HepG2 (cell line): ENCODE results near the gene NUTM2A.
"Not testable (repeated sequence)": the region's sequence is repeated elsewhere in the genome, so short reads cannot be mapped to it uniquely, and the experiment has no call there.

ENCODE experiments used
- CREB1 ChIP-seq, 2 experiments: fragments of 450-650 bp in 1 of 2; IDR thresholded peaks; 2 replicates each; pipeline ENCODE4 v1.6.1; 2016 to 2017; ENCODE audit warnings: control low read depth in 1 of 2, mild to moderate bottlenecking in 1 of 2, missing compliant biosample characterization in 1 of 2, missing genetic modification characterization in 1 of 2
- CTCF ChIP-seq: sonication (generic); formaldehyde crosslinking; IDR thresholded peaks from 2 replicates; pipeline ENCODE4 v1.5.0; 2020; ENCODE audit warnings: mild to moderate bottlenecking, missing genetic modification reagents, moderate library complexity
- DNMT1 ChIP-seq: sonication (generic); formaldehyde crosslinking; IDR thresholded peaks from 2 replicates; pipeline ENCODE4 v1.5.1; 2020; ENCODE audit warnings: mild to moderate bottlenecking, missing genetic modification reagents
- GTF2F1 ChIP-seq: fragments of 150-350 bp; IDR thresholded peaks from 2 replicates; pipeline ENCODE4 v1.6.1; 2014; ENCODE audit warnings: low read length
- KLF16 ChIP-seq, 2 experiments: sonication (generic) in 1 of 2; formaldehyde crosslinking in 1 of 2; IDR thresholded peaks; 2 replicates each; pipeline versions ENCODE4 v1.6.1 to v1.8.0; 2016 to 2023; ENCODE audit warnings: missing genetic modification reagents in 2 of 2, missing compliant biosample characterization in 1 of 2
- POLR2A ChIP-seq, 2 experiments: IDR thresholded peaks; 2 replicates each; pipeline ENCODE4 v1.6.1; 2011; ENCODE audit warnings: low read depth in 2 of 2, low read length in 2 of 2, mild to moderate bottlenecking in 1 of 2, moderate library complexity in 1 of 2; ENCODE audit not compliant: insufficient read depth in 1 of 2
- REPIN1 ChIP-seq: sonication (generic); formaldehyde crosslinking; IDR thresholded peaks from 2 replicates; pipeline ENCODE4 v1.8.0; 2022; ENCODE audit warnings: missing genetic modification reagents, low read depth, mild to moderate bottlenecking, borderline replicate concordance
- ZSCAN5A ChIP-seq: sonication (generic); formaldehyde crosslinking; IDR thresholded peaks from 2 replicates; pipeline ENCODE4 v1.8.0; 2022; ENCODE audit warnings: mild to moderate bottlenecking, missing genetic modification reagents, borderline replicate concordance
- TF ChIP-seq, protein P1 (sequence below), 2 experiments: IDR thresholded peaks; 2 replicates each; pipeline ENCODE4 v1.6.1; 2011 to 2012; ENCODE audit warnings: low read length in 2 of 2, borderline replicate concordance in 1 of 2, low read depth in 1 of 2, mild to moderate bottlenecking in 1 of 2, moderate library complexity in 1 of 2
- TF ChIP-seq, protein P2 (sequence below): sonication (generic); formaldehyde crosslinking; IDR thresholded peaks from 2 replicates; pipeline ENCODE4 v1.4.0; 2020; ENCODE audit warnings: missing genetic modification reagents

DNA sequence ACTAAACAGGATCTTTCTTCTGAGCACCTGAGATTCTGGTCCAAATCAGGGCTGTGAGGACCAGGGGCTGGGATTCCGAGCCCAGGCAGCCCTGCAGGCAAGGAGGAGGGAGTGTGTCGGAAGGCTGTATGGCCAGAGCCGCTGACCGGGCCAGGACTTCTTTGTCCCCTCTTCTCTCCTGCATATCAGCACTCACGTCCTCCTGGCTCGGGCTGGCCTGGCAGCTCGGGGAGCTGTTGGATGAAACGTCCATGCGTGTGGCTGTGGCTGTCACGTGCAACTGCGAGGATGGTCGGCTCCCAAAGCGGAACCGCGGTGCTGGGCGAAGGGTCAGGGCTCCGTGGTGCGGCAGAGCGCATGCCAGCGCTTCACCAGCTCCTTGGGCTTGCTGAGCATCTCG lies 11.4 kb upstream of the NUTM2A start:
- TF ChIP-seq REPIN1 (CRISPR knock-in tag); DNMT1 (CRISPR knock-in tag); POLR2A (IDR thresholded peaks at IDR 0.05; ENCODE audit: insufficient read depth in 1 of 2, low read depth in 2 of 2, low read length in 2 of 2); ZSCAN5A (CRISPR knock-in tag); CTCF (CRISPR knock-in tag); KLF16 (CRISPR knock-in tag; IDR thresholded peaks at IDR 0.05); CREB1 (IDR thresholded peaks at IDR 0.05); CREB1 (CRISPR knock-in tag; IDR thresholded peaks at IDR 0.05); GTF2F1: not testable (repeated sequence)
- TF ChIP-seq, protein P1, sequence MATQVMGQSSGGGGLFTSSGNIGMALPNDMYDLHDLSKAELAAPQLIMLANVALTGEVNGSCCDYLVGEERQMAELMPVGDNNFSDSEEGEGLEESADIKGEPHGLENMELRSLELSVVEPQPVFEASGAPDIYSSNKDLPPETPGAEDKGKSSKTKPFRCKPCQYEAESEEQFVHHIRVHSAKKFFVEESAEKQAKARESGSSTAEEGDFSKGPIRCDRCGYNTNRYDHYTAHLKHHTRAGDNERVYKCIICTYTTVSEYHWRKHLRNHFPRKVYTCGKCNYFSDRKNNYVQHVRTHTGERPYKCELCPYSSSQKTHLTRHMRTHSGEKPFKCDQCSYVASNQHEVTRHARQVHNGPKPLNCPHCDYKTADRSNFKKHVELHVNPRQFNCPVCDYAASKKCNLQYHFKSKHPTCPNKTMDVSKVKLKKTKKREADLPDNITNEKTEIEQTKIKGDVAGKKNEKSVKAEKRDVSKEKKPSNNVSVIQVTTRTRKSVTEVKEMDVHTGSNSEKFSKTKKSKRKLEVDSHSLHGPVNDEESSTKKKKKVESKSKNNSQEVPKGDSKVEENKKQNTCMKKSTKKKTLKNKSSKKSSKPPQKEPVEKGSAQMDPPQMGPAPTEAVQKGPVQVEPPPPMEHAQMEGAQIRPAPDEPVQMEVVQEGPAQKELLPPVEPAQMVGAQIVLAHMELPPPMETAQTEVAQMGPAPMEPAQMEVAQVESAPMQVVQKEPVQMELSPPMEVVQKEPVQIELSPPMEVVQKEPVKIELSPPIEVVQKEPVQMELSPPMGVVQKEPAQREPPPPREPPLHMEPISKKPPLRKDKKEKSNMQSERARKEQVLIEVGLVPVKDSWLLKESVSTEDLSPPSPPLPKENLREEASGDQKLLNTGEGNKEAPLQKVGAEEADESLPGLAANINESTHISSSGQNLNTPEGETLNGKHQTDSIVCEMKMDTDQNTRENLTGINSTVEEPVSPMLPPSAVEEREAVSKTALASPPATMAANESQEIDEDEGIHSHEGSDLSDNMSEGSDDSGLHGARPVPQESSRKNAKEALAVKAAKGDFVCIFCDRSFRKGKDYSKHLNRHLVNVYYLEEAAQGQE (IDR thresholded peaks at IDR 0.05; ENCODE audit: borderline replicate concordance in 1 of 2, low read depth in 1 of 2, low read length in 2 of 2) = not testable (repeated sequence)
- TF ChIP-seq, protein P2, sequence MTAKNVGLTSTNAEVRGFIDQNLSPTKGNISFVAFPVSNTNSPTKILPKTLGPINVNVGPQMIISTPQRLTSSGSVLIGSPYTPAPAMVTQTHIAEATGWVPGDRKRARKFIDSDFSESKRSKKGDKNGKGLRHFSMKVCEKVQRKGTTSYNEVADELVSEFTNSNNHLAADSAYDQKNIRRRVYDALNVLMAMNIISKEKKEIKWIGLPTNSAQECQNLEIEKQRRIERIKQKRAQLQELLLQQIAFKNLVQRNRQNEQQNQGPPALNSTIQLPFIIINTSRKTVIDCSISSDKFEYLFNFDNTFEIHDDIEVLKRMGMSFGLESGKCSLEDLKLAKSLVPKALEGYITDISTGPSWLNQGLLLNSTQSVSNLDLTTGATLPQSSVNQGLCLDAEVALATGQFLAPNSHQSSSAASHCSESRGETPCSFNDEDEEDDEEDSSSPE (CRISPR knock-in tag) = not testable (repeated sequence)
